A549 (cell line): ENCODE measurements around the gene USP24. TPM values are rescaled to one million over a fixed set of nuclear protein-coding genes. Genes with fewer than 3 reads are reported as not detected.

Experiments
- ATAC-seq, 2 experiments: fragments of 200-7000 bp in 1 of 2; fragments of >200 bp in 1 of 2; cut with Nextera tagmentation in 1 of 2; cut with Tn5 transposase in 1 of 2; 3 replicates each; pipeline versions ENCODE4 v1.8.0 to v1.9.1; 2018 to 2020; ENCODE audit warnings: mild to moderate bottlenecking in 1 of 2, moderate library complexity in 1 of 2
- CTCF ChIA-PET: fragments of 300-600 bp; sonication (Branson Sonifier 250); formaldehyde crosslinking; extraction: SDS; loops from one replicate; lab custom pipeline; 2021; ENCODE audit warnings: antibody characterized with exemption, inconsistent platforms; lab: Yijun Ruan, JAX
- POLR2A ChIA-PET: fragments of 350-600 bp; formaldehyde crosslinking; extraction: SDS; loops from one replicate; lab custom pipeline; 2021; ENCODE audit warnings: antibody characterized with exemption, inconsistent platforms; lab: Yijun Ruan, JAX
- DNase-seq, 2 experiments: peaks; one replicate each; pipeline versions ENCODE4 v3.0.0 to v3.0.0-alpha.2; 2011 to 2016; ENCODE audit warnings: low read depth in 1 of 2, low spot score in 1 of 2
- FAIRE-seq: peaks from 2 replicates; lab custom pipeline; 2011; peaks lifted over from hg19 to GRCh38; lab: Jason Lieb, UNC
- H3K27ac ChIP-seq, 2 experiments: fragments of >200 bp; sonication (Bioruptor Twin); formaldehyde crosslinking; 3 replicates each; pipeline ENCODE4 v1.5.1; 2016 to 2017
- H3K4me1 ChIP-seq: fragments of >200 bp; sonication (Bioruptor Twin); formaldehyde crosslinking; 3 replicates; pipeline ENCODE4 v1.6.1; 2016
- H3K4me2 ChIP-seq: fragments of >200 bp; sonication (Bioruptor Twin); formaldehyde crosslinking; 3 replicates; pipeline ENCODE4 v1.6.1; 2016
- H3K4me3 ChIP-seq: fragments of >200 bp; sonication (Bioruptor Twin); formaldehyde crosslinking; 3 replicates; pipeline ENCODE4 v1.5.1; 2016
- H3K9me3 ChIP-seq: fragments of >200 bp; sonication (Bioruptor Twin); formaldehyde crosslinking; 3 replicates; pipeline ENCODE4 v1.6.1; 2016
- BHLHE40 ChIP-seq: IDR thresholded peaks from 2 replicates; pipeline ENCODE4 v1.6.1; 2012; ENCODE audit warnings: low read depth, low read length, inconsistent platforms
- CBX2 ChIP-seq: fragments of 200-600 bp; sonication (generic); IDR thresholded peaks from 2 replicates; pipeline ENCODE4 v1.6.1; 2016; ENCODE audit warnings: low read depth, mild to moderate bottlenecking, borderline replicate concordance
- CBX8 ChIP-seq: fragments of 200-600 bp; sonication (generic); IDR thresholded peaks from 2 replicates; pipeline ENCODE4 v1.6.1; 2016
- CHD2 ChIP-seq: fragments of 150-350 bp; IDR thresholded peaks from 2 replicates; pipeline ENCODE4 v1.6.1; 2014; ENCODE audit warnings: low read length; ENCODE audit not compliant: partially characterized antibody
- CTCF ChIP-seq: fragments of >200 bp; sonication (Bioruptor Twin); formaldehyde crosslinking; IDR thresholded peaks from 3 replicates; pipeline ENCODE4 v1.5.1; 2016
- EP300 ChIP-seq, 2 experiments: fragments of >200 bp; sonication (Bioruptor Twin); formaldehyde crosslinking; IDR thresholded peaks; 2 replicates in 1 of 2; 3 replicates in 1 of 2; pipeline ENCODE4 v1.6.1; 2016 to 2017
- FOSL2 ChIP-seq, 2 experiments: fragments of 450-650 bp in 1 of 2; fragments of >200 bp in 1 of 2; sonication (Bioruptor Twin) in 1 of 2; formaldehyde crosslinking; IDR thresholded peaks; 2 replicates each; pipeline versions ENCODE4 v1.5.0 to v1.6.1; 2016 to 2020; ENCODE audit warnings: mild to moderate bottlenecking in 1 of 2, moderate library complexity in 1 of 2
- HDAC2 ChIP-seq: fragments of 200-600 bp; sonication (generic); IDR thresholded peaks from 2 replicates; pipeline ENCODE4 v1.6.1; 2016
- HEYL ChIP-seq: fragments of 250-450 bp; sonication (Bioruptor Pico); IDR thresholded peaks from 2 replicates; pipeline ENCODE4 v1.8.0; 2021; ENCODE audit warnings: mild to moderate bottlenecking, moderate library complexity
- KDM1A ChIP-seq: fragments of 200-600 bp; sonication (generic); IDR thresholded peaks from 2 replicates; pipeline ENCODE4 v1.6.1; 2016; ENCODE audit warnings: low read depth, mild to moderate bottlenecking
- KDM5A ChIP-seq: fragments of 200-600 bp; sonication (generic); IDR thresholded peaks from 2 replicates; pipeline ENCODE4 v1.6.1; 2016; ENCODE audit warnings: antibody characterized with exemption, mild to moderate bottlenecking
- MAX ChIP-seq: IDR thresholded peaks from 2 replicates; pipeline ENCODE4 v1.6.1; 2012
- MAZ ChIP-seq: fragments of 150-350 bp; IDR thresholded peaks from 2 replicates; pipeline ENCODE4 v1.6.1; 2014; ENCODE audit warnings: antibody characterized with exemption, low read depth, low read length, borderline replicate concordance
- MYC ChIP-seq: IDR thresholded peaks from 2 replicates; pipeline ENCODE4 v1.6.1; 2012; ENCODE audit warnings: mild to moderate bottlenecking, inconsistent platforms, low read length, improper control_type of control experiment, borderline replicate concordance
- NFE2L2 ChIP-seq: fragments of 150-350 bp; conservative IDR thresholded peaks from 2 replicates; pipeline ENCODE4 v1.6.1; 2014; ENCODE audit warnings: low read length
- POLR2AphosphoS2 ChIP-seq: conservative IDR thresholded peaks from 2 replicates; pipeline ENCODE4 v1.6.1; 2012; ENCODE audit warnings: low read length, improper control_type of control experiment, inconsistent platforms
- RARB ChIP-seq: fragments of 250-450 bp; sonication (Bioruptor Pico); IDR thresholded peaks from 2 replicates; pipeline ENCODE4 v1.8.0; 2021; ENCODE audit warnings: mild to moderate bottlenecking, moderate library complexity
- RFX5 ChIP-seq: fragments of 450-650 bp; IDR thresholded peaks from 2 replicates; pipeline ENCODE4 v1.7.1; 2014; ENCODE audit warnings: antibody characterized with exemption, mild to moderate bottlenecking, moderate library complexity
- SREBF2 ChIP-seq: fragments of 450-650 bp; IDR thresholded peaks from 2 replicates; pipeline ENCODE4 v1.6.1; 2014; ENCODE audit warnings: mild to moderate bottlenecking, moderate library complexity
- TFCP2L1 ChIP-seq: fragments of 250-450 bp; sonication (Bioruptor Pico); IDR thresholded peaks from 2 replicates; pipeline ENCODE4 v1.5.0; 2021; ENCODE audit warnings: mild to moderate bottlenecking
- ZFP36 ChIP-seq: fragments of 450-650 bp; IDR thresholded peaks from 2 replicates; pipeline ENCODE4 v1.6.1; 2014; ENCODE audit warnings: borderline replicate concordance; ENCODE audit not compliant: partially characterized antibody
- ZSCAN20 ChIP-seq: fragments of 250-450 bp; sonication (Bioruptor Pico); IDR thresholded peaks from 2 replicates; pipeline ENCODE4 v1.8.0; 2022; ENCODE audit warnings: mild to moderate bottlenecking, moderate library complexity
- WGBS: methylation state at CpG from one replicate; pipeline ENCODE4 v1.1.6; 2017; ENCODE audit errors: missing lambda C conversion rate; 5-methylcytosine and 5-hydroxymethylcytosine counted together
- polyA plus RNA-seq, 4 experiments: library from polyadenylated mRNA; depleted of rRNA in 3 of 4; stranded (reverse); fragments of >200 nt; fragmentation: RNase III in 1 of 4; extraction: RNeasy Plus Mini Kit Qiagen cat#74134 plus additional on column Dnase treatment in 1 of 4; gene quantifications; 2 replicates in 3 of 4; 3 replicates in 1 of 4; pipeline ENCODE4 v1.2.3, GENCODE V29; 2011 to 2017
- TF ChIP-seq, protein P1 (sequence below): fragments of 250-450 bp; sonication (Bioruptor Pico); IDR thresholded peaks from 2 replicates; pipeline ENCODE4 v1.5.0; 2021; ENCODE audit warnings: mild to moderate bottlenecking, moderate library complexity, borderline replicate concordance

USP24 gene
- polyA plus RNA-seq, 2 of the 4 experiments (the other 2 are of a cell fraction): 14.7 to 21.7 TPM

DNA sequence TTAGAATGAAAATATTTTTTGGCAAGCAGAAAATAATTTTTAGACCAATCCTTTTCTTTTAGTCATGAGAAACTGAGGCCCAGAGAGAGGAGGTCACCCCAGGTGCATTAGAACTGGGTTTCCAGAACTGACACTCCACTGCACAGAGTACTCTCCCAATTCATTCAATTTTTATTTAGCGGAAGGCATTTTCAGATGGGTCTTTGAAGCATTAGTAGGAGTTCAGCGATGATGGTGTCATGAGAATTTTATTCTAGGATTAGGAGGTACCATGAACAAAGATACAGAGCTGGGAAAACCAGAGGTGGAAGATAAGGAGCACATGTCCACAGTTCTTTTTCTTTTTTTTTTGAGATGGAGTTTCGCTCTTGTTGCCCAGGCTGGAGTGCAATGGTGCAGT, 173.6 kb downstream of the USP24 start:
- H3K27ac ChIP-seq: no peak overlapping the region
- CTCF ChIA-PET: no interaction called here
- TF ChIP-seq TFCP2L1 (CRISPR knock-in tag): no peak
- TF ChIP-seq MAZ: no peak
- TF ChIP-seq CBX2: no peak
- no peak for TF ChIP-seq CBX8
- no peak for TF ChIP-seq RARB (CRISPR knock-in tag)
- no peak for TF ChIP-seq POLR2AphosphoS2
- TF ChIP-seq, protein P1, sequence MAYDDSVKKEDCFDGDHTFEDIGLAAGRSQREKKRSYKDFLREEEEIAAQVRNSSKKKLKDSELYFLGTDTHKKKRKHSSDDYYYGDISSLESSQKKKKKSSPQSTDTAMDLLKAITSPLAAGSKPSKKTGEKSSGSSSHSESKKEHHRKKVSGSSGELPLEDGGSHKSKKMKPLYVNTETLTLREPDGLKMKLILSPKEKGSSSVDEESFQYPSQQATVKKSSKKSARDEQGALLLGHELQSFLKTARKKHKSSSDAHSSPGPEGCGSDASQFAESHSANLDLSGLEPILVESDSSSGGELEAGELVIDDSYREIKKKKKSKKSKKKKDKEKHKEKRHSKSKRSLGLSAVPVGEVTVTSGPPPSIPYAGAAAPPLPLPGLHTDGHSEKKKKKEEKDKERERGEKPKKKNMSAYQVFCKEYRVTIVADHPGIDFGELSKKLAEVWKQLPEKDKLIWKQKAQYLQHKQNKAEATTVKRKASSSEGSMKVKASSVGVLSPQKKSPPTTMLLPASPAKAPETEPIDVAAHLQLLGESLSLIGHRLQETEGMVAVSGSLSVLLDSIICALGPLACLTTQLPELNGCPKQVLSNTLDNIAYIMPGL (CRISPR knock-in tag): no peak
- no peak for TF ChIP-seq EP300 (IDR thresholded peaks at IDR 0.05)
- TF ChIP-seq HEYL: no peak
- no peak for TF ChIP-seq ZSCAN20
- no peak for TF ChIP-seq MAX
- no peak for TF ChIP-seq CHD2
- no peak for TF ChIP-seq KDM5A
- TF ChIP-seq NFE2L2: no peak
- no peak for TF ChIP-seq ZFP36
- no peak for TF ChIP-seq HDAC2
- TF ChIP-seq MYC: no peak
- WGBS: 96% methylated on average over 3 of the region's 3 CpGs
- FAIRE-seq (no peak), ATAC-seq (no peak), DNase-seq (no peak)
- H3K4me1 ChIP-seq: peaks cover 15% of the 10 kb centered on the region
- no peaks in the 10 kb centered on the region for H3K9me3 ChIP-seq
- POLR2A ChIA-PET: no interaction called here
- no peak overlapping the region; the same call in 2 of the 3 replicates for H3K4me2 ChIP-seq
- no peak overlapping the region for H3K4me3 ChIP-seq

DNA sequence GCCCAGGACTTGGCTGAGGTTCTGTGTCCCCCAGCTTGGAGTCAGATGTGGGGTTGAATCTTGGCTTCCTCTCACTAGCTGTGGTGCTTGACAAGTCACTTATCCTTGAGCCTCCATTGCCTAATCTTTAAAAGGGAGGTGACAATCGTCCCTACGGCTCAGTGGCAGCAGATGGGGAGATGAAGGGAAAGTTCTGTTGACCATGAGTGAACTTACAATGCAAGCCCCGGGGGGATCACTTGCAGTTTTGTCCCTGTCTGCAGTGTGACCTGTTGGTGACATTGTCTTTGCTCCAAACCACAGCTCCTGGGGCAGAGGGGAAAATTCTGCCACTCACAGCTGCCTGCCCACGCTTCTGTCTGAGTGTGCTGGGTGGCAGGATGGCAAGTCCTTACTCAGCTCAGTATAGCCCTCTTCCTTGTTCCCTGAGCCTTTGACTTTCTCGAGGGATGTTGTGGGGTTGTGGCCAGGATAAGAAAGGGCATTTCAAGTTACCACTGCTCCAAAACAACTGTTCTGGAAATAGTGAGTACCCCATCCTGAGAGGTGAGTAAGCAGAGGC, 174.2 kb downstream of the USP24 start:
- POLR2A ChIA-PET: no interaction called here
- WGBS: 63% methylated on average over 5 of the region's 5 CpGs
- ATAC-seq (no peak), DNase-seq (no peak), FAIRE-seq (no peak)
- H3K4me3 ChIP-seq: peak overlapping the region; percentile 52; the same call in 2 of the 3 replicates
- H3K9me3 ChIP-seq: no peaks in the 10 kb centered on the region
- peaks cover 16% of the 10 kb centered on the region for H3K4me1 ChIP-seq
- CTCF ChIA-PET: interaction anchor here (1.4 kb wide), 1 partner anchor 19 kb away, joined by 5 read pairs; no protein-coding TSS in a partner anchor
- no peak overlapping the region for H3K27ac ChIP-seq
- H3K4me2 ChIP-seq: peak overlapping the region; percentile 94
- TF ChIP-seq ZFP36 (no peak), FOSL2 (IDR thresholded peaks at IDR 0.05) (no peak), FOSL2 (CRISPR knock-in tag; IDR thresholded peaks at IDR 0.05) (no peak), CTCF (no peak), SREBF2 (no peak), MAZ (no peak), CHD2 (no peak), KDM1A (no peak), CBX2 (no peak), BHLHE40 (no peak), RFX5 (no peak), MAX (no peak)
